ENCODE measurements around the gene IRAK1. TPM values are rescaled to one million over a fixed set of nuclear protein-coding genes. Genes with fewer than 3 reads are reported as not detected.

Gene IRAK1
- total and polyA plus RNA-seq, 9 of the 15 experiments (the other 6 are each of a cell fraction or from before 2014, with no cell fraction given): 11.6 to 261 (median 91.6) TPM

GRCh38 chrX:153971450-153972367 is 48.0 kb downstream of the IRAK1 start, which contains the start of gene HCFC1 (continued):
- TF ChIP-seq HLTF (IDR thresholded peaks at IDR 0.05): no peak
- peak; percentile 72 for TF ChIP-seq TBP (optimal IDR thresholded peaks at IDR 0.05; ENCODE audit: low read depth, low read length)
- peak; percentile 9 for TF ChIP-seq SP2 (IDR thresholded peaks at IDR 0.05; ENCODE audit: extremely low read depth, low read depth, low read length, poor library complexity, severe bottlenecking)
- peak; percentile 4; the same call in 1 of the 2 replicates for TF ChIP-seq KLF16 (IDR thresholded peaks at IDR 0.05)
- TF ChIP-seq PML (IDR thresholded peaks at IDR 0.05; ENCODE audit: low read length): peak; percentile 35; the same call in 1 of the 2 replicates
- TF ChIP-seq KLF13 (tag; IDR thresholded peaks at IDR 0.05; ENCODE audit: borderline replicate concordance, low read depth): peak; percentile 81
- TF ChIP-seq ZNF766 (CRISPR knock-in tag; conservative IDR thresholded peaks at IDR 0.05): peak; percentile 62; the same call in 1 of the 2 replicates
- peak in 1 of 2 experiments; percentile 20; a peak in 1 of 4 replicates for TF ChIP-seq ZMIZ1 (IDR thresholded peaks at IDR 0.05; ENCODE audit: low read depth in 2 of 2, low read length in 2 of 2)
- TF ChIP-seq ZNF609 (CRISPR knock-in tag; IDR thresholded peaks at IDR 0.05; ENCODE audit: borderline replicate concordance): peak; percentile 88; the same call in 1 of the 2 replicates
- TF ChIP-seq ZNF263 (CRISPR knock-in tag; IDR thresholded peaks at IDR 0.05; ENCODE audit: borderline replicate concordance): peak; percentile 46
- no peak for TF ChIP-seq MLX (CRISPR knock-in tag; conservative IDR thresholded peaks at IDR 0.05)
- no peak for TF ChIP-seq TOE1 (IDR thresholded peaks at IDR 0.05; ENCODE audit: borderline replicate concordance)
- TF ChIP-seq TOE1 (CRISPR knock-in tag; IDR thresholded peaks at IDR 0.05; ENCODE audit: borderline replicate concordance, low read depth): 0 out of 2 replicates have a peak, but pooled peaks have one; percentile 34
- no peak for TF ChIP-seq ZNF77 (CRISPR knock-in tag; IDR thresholded peaks at IDR 0.05)
